ENCODE measurements around the gene NR2F1-AS1.
A peak's percentile ranks its signal among the peaks of the same experiment; 100 is the strongest.

NR2F1-AS1 gene

DNA sequence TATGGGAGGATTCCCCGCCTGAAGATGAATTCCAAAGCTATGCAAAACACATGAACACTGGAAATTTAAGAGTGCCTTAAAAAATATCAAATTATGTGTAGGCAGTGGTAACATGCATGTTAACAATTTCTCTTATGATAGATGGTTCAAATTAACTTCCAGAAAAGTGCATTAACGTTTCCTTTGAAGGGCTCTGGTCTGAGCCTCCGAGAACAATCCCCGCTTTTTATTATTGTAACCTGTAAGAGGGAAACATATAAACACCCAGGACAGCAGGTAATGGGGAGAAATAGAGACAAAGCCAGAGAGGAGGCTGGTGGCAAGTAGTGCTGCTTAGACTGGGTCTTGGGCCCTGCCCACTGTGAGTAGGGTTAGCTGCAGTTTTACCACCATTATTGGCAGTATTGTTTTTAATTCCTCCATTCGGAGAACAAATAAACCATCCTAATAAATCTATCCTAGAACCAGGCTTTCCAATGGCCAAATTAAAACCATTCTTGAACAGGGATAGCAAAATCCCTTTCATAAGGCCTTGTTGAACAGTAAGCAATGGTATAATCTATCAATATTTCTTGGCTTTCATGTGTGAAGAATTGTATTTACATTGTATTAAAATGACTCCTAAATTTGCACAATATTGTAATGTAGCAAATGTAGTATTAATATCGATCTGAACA lies 8.3 kb upstream of the NR2F1-AS1 start:
- no peak for DNase-seq

DNA sequence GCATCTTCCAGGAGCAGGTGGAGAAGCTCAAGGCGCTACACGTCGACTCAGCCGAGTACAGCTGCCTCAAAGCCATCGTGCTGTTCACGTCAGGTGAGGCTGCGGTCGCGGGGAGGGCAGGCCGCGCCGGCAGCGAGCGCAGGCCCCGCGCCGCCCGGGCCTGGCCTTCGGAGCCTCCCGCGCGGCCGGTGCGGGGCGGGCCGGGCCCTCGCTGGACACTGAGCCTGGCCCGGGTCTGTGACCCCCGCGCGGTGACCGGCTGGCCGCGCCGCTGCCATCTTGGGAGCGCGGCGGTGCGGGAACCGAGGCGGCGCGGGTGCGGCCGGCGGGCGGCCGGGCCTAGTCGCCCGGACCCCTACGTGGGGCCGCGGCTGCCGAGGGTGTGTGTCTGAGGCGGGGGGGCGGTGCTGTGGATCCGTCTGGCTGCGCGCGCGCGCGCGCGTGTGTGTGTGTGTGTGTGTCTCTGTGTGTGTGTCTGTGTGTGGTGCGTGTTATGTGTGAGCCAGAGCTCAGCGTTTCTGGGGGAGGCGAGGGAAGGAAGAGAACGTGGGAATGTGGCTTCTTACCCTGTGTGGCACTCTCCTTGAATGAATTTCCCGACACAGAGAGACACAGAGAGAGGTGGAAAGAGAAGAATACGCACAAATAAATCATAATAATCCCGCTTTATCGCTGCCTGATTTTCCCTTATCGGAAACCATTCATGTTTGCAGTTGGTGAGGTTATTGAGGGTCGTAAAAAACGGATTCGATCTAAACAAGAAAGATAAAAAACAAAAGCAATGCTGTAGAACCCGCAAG lies 7.5 kb upstream of the NR2F1-AS1 start:
- DNase-seq: no peak

DNA sequence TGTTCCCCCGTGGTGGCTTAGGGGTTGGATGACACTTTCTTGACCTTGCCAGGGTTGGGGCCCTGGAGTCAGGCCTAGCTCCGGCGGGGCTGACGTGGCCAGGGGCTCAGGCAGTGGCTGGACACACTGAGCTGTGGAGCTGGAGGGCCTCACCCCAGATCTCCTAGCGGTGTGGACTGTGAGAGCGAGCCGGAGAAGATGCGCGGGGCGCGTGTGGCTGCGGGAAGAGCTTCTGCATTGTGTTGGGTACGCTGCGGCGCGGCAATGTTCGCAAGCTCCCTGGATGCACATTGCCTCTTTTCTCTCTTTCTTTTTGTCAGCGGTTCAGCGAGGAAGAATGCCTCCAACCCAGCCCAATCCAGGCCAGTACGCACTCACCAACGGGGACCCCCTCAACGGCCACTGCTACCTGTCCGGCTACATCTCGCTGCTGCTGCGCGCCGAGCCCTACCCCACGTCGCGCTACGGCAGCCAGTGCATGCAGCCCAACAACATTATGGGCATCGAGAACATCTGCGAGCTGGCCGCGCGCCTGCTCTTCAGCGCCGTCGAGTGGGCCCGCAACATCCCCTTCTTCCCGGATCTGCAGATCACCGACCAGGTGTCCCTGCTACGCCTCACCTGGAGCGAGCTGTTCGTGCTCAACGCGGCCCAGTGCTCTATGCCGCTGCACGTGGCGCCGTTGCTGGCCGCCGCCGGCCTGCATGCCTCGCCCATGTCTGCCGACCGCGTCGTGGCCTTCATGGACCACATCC lies 6.8 kb upstream of the NR2F1-AS1 start:
- no peak for DNase-seq

DNA sequence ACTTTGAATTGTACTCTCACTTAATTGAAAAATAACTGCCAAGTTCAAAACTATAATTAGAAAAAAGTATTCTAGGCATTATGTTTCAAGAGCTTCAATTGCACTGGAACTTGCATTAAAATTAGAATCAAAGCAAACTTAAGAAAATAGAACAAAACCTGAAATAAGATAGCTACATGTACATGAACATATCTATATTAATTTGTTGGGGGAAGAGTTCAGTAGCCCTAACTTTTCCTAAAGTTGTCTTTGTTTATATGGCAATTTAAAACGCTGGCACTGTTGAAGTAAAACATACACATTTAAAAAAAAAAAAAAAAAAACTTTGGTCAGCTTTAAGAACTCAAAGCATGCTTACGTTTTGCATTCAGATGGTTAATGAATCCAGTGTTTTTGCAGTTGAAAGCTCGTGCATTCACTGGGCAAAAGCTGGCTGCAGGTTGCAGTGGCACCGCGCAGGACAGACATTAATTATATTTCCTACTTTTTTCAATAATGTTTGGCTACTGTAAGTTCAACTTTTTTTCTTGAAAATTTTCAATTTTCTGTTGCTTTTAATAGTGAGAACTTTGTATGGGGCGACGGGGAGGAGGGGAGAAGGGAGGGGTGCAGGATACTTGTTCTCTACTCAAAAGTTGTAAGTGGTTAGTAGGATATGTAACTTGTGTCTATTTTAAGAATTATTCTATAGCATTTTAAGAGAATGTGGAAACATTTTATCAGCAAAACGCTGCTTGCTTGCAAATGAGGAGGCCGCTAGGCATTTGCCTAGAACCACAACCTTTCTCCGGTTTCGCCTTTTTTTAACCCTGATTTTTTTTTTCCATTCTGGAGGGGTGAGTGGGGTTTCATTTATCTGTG lies 5.9 kb upstream of the NR2F1-AS1 start:
- DNase-seq: no peak

DNA sequence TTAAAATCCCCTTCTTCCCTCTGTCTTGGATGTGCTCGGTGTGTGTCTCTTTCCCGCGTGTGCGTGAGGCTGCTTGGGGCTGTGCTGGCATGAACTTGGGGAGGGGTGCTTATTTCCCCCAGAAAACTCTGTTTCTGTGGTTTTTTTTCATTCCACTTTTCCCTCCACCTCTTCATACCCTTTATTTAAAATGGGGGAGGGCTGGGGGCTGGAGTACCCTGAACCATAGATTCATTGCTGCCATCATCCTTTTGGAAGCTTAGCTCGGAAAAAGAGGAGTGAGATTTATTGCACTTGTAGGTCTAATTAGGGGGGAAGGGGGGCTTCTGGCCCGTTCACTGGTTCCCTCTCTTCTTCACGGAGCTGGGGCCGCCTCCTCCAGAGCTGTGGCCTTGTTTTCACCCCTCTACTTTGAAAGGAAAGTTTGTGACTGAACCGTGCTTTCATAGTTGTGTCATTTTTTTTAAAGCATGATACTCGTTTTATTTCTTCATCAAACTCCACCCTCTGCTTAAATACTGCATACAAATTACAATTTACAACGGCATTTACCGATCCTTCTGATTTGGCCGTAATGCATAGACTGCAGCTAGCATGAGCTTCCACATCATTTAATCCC lies 4.9 kb upstream of the NR2F1-AS1 start:
- no peak for DNase-seq

DNA sequence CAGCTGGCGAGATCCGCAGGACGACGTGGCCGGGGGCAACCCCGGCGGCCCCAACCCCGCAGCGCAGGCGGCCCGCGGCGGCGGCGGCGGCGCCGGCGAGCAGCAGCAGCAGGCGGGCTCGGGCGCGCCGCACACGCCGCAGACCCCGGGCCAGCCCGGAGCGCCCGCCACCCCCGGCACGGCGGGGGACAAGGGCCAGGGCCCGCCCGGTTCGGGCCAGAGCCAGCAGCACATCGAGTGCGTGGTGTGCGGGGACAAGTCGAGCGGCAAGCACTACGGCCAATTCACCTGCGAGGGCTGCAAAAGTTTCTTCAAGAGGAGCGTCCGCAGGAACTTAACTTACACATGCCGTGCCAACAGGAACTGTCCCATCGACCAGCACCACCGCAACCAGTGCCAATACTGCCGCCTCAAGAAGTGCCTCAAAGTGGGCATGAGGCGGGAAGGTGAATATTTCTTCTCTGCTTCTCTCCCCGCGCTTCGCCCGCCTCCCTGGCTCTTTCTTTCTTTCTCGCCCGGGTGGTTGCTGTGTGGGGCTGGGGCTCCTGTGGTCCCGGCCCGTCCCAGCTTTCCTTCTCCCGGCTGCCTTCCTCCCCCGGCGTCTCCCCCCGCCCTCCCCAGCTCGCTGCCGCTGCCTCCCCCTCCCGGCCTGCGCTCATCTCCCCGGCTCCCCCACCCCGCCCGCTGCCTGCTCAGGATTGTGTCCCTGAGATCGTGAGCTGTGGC lies 4.2 kb upstream of the NR2F1-AS1 start:
- no peak for DNase-seq

DNA sequence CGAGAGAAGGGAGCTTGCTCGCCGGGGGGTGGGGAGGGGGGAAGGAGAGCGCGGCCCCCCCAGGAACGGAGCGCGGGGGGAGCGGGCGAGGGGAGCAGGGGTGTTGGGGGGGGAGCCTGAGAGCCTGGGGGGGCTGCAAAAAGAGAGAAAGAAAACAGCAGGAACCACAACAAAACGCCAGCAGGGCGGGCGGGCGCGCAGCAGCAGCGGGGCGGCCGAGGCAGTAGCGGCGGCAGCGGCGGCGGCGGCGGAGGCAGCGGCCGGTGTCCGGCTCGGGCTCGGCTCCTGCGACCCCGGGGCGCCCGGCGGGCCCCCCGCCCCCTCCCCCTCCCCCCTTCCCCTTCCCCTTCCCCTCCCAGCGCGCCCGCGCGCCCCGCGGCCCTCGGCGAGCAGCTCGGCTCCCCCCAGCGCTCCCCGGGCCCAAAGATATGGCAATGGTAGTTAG lies 3.6 kb upstream of the NR2F1-AS1 start:
- no peak for DNase-seq

DNA sequence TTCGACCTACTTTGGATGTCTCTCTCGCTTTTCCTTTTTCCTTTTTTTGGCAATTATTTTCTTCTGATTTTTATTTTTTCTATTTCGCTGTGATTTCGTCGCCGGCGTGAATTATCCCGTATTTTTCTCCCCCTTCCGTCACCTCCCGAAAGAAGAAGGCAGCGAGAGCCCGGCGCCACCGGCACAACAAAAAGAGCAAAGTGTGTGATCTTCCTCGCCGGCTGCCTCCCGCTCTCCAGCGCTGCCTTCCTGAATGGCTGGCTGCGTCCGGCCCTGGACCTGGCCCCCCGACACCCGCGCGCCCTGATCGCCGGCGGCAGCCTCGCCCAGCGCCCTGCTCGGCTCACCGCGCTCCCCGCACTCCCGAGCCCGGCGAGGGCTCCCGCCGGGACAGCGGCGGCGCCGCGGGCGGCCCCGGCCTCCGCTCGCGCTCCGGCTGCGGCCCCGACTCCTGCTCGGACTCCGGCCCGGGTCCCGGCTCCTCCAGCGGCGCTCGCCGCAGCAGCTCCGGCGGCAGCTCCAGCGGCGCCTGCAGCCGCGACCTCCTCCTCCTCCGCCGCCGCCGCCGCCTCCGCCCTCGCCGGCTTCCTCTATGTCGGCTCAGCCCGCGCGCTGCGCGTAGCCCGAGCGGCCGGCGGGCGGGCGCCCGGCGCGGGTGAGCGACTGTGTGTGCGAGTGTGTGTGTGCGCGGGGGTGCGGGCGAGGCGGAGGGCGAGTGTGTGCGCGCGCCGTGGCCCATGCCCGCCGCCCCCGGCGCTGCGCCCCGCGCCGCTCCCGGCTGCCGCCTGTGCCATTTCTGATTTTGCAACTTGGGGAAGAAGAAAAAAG lies 3.0 kb upstream of the NR2F1-AS1 start:
- DNase-seq: peak; percentile 71

DNA sequence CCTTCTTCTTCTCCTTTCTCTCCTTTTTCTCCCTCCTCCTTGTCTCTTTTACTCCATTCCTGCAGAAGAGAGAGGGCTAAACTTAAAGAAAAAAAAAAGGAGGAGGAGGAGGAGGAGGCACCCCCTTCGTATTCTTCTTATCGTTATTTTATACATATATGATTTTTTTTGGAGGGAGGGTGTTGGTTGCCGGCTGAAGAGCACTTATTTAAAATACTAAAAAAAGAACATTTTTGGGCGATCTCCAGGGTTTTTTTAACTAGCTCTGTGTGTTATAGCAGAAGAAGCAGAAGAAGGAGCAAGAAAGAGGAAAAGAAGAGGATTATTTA lies 2.4 kb upstream of the NR2F1-AS1 start:
- DNase-seq: no peak

DNA sequence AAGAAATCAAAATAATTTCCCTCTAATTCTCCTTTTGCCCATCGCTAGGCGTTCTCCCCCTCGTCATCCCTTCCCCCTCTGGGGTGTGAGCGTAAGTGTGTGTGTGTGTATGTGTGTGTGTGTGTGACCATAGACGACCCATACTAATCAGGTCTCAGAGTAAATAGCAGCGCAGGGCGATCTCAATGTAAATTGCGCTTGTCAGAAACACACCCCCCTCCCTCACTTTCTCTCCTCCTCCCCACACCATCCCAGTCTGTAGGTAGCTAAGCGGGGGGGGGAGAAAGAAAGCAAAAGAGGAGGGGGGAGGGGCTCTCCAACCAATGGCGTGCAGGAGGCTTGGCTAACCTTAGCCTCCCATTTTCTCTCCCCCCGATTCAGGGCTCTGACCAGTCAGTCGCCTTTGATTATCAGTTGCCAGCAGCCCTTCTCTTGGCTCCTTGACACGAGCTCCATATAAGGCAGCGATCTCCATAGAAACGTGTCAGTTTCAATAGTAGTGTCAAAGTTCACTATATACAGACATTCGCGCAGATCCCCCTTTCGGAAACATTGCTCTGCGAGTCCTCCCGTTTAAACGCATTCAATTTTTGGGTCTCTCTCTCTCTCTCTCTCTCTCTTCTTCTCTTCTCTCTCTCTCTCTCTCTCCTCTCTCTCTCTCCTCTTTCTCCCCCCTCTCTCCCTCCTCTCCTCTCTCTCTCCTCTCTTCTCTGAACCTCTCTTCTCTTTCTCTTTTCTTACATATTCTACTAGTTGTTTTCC lies 1.8 kb upstream of the NR2F1-AS1 start, which contains the start of gene NR2F1:
Gene NR2F1, plus strand, starts transcription at position 546 of the 762 bp plus-strand sequence. CDS start 1,802 bp downstream, outside the sequence.
- peak; percentile 71 for DNase-seq

DNA sequence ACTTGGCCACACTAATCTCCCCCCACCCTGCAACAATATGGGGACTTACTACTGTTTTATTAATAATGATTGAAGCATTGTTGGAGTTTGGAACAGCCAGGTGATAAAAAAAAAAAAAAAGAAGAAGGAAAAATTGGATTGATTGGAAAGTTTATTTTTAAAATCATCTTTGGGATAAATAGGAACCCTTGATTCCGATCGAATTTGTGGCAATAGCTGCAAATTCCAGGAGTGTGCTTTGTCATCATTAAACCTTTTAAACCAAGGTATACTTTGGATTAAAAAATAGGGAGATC lies 1.1 kb upstream of the NR2F1-AS1 start:
- no peak for DNase-seq

DNA sequence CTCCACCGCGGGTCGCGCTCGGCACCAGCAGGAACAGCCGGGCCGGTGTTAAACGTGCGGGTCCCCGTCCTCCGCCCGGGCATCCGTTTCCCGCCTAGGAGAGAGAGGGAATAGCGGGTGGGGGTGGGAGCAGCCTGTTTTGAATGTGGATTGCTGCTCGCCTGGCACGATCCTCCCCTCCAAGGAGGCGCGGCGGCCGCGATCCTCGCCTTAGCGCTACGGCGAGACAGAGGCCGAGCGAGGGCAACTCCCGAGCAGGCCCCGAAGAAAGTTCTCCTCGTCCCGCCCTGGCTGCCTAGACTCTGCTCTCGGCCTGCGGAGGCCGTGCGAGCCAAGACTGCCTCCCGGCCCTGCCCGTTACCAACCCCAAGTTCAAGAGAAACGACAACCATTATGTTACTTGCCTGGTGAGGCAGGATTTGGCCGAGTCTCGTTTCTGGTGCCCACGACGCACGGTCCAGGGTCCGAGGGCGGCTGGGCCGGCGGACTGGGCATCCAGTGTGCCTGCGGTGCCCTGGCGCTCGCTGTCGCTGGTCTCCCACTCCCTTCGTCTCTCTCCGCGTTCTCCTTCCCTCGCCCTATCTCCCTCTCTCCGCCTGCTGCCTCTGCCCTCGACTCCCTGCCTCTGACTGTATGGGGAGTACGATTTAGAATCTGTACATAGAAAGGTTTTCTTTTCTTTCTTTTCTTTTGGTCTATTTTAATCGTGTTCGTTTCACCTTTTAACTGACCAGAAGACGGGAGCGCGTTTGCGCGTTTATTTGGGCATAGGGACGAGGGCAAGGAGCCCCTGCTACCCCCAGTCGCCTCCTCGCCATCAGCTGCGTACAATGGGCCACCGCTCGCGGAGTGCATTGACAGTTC lies 724 bp downstream of the NR2F1-AS1 start:
- peak; percentile 38 for DNase-seq

DNA sequence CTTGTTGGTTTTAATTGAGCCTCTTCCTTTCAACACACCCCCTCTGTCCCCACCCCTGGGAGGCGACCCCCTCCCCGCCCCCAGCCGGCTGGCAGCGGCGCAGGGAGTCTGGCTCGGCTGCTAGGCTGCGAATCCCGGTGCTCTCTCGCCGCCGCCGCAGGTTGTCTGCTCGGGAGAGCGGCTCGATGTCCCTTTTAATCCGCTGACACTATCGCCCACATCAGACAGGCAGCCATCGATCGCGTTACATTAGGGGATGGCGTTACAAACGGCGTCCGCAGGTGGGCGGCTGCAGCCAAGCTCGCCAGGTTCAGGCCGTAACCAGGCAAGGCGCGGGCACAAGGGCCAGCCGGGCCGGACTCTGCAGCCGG lies 1.3 kb downstream of the NR2F1-AS1 start:
- no peak for DNase-seq

DNA sequence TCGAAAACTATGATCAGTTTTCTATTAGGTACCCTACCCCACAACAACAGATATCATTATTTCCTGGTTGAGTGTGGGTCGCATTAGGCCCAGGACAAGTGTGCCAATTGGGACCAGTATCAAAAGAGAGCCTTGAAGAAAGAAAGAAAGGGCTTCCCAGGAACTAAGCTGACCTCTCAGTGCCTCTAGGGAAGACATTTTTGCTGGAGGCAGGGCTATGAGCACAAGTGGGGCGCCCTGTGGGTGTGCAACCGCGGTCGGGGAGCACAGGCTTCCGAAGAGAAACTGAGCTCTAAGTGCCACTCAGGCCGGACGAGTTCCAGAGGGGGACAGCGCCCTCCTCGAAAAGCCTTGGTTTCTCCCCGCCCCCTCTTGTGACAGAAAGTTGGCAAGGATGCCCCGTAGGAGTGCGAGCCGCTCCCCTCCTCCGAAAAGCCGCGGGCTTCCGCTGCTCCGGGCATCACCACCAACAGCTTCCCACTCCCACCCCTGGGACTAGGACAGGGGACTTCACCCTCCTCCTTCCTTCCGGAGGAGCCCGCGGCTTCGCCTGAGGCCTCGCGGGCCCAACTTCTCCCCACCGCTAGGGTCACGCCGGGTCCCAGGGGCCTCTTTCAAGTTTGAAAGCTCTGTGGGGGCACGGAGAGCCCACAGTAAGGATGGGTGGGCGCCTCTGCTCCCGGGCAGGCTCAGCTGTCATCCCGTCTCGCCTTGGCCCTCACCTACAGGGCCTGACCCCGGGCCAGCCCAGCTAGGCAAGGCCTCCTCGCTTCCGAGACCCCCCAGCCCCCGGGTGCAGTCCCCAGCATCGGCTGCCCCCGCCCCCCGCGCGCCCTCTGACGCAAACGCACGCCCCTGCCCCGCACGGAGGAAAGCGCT lies 2.0 kb downstream of the NR2F1-AS1 start:
- DNase-seq: no peak

DNA sequence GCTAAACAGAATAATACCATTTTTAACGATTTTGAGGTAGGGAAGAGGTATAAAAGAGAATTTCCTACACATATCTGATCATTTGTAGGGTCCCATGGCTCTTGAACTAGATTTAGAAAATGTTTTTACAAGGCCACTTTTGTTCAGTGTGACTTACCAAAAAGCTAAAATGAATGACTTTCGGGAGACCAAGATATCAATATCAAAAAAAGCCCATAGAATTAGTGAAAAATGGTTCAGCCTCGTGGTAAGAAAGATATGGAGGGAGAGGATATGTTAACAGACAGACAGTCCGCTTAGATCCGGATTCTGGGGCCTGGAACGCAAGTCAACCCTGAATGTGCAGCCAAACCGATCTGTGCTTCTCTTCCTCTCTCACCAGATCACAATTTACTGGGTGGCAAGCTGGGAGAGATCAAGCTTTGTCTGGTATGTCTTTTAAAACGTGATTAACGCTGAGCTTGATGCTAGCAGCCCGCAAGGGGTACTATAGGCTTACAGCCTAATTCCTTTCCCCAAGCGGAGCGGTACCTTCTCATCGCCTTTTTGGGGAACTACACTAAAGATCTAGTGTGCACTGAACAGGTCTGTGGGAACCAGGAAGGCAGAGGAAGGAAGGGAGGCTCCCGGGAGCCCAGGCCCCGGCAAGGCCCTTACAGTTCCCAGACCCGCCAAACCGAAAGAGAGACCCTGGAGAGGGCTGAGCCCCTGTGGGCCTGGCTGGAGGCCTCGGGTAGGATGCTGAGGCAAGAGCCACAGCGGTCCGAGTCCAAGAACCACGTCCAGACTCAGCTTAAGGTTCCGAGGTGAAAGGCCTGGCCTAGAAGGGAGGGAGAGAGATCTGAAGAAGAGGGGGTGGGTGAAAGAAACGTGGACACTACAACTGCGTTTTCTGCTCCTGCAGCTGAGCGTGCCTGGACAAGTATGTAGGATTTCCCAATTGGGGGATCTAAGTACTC lies 2.9 kb downstream of the NR2F1-AS1 start:
- no peak for DNase-seq

DNA sequence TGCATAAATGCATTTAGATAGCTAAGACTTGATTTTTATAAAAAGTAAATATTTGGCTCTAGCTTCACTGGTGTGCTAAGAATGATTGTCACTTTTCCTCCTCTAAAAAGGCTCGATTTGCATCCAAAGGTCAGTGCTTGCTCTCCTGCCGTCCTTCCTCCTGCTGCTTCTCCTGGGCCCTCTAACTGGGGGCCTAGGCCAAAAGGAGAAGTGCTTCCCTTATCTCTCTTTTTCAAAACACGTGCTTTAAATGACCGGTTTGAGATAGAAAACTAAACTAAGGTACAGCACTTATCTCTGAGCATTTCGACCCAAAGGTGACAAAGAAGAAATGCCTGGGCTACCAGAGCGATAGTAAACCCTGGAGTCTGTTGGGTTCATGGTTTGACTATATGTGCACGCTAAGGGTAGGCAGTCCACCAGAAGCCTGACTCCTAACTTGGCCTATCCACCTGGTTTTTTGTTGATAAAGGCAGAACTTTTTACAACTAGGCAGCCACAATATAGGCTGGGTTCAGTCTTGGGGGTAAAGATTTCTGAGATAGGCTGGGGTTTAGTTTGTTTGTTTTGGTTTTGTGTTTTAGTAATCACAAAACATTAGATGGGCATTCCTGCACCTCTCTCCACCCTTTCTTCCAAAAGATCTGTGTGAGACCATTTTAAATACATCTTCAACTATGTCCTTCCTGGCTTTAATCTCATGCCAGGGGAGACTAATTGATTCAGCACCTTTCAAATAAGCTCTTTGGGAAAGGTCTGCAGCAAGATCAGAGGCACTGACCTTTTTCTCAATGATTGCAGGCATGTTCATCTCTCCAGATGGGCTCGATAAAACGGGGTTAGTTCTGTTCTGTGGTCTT lies 3.8 kb downstream of the NR2F1-AS1 start:
- no peak for DNase-seq

All from fibroblast of skin of right biceps (primary cell).